Hypothalamus (tissue), 51 donors: Measurements from ENCODE around the gene EFCAB14.
A peak's percentile ranks its signal among the peaks of the same experiment; 100 is the strongest.
"Not testable (repeated sequence)": the region's sequence is repeated elsewhere in the genome, so short reads cannot be mapped to it uniquely, and the experiment has no call there.

Source experiments
- DNase-seq, 51 donors: peaks; one replicate each; lab custom pipeline; 2025; lab: John Stamatoyannopoulos, UW

EFCAB14 gene

DNA sequence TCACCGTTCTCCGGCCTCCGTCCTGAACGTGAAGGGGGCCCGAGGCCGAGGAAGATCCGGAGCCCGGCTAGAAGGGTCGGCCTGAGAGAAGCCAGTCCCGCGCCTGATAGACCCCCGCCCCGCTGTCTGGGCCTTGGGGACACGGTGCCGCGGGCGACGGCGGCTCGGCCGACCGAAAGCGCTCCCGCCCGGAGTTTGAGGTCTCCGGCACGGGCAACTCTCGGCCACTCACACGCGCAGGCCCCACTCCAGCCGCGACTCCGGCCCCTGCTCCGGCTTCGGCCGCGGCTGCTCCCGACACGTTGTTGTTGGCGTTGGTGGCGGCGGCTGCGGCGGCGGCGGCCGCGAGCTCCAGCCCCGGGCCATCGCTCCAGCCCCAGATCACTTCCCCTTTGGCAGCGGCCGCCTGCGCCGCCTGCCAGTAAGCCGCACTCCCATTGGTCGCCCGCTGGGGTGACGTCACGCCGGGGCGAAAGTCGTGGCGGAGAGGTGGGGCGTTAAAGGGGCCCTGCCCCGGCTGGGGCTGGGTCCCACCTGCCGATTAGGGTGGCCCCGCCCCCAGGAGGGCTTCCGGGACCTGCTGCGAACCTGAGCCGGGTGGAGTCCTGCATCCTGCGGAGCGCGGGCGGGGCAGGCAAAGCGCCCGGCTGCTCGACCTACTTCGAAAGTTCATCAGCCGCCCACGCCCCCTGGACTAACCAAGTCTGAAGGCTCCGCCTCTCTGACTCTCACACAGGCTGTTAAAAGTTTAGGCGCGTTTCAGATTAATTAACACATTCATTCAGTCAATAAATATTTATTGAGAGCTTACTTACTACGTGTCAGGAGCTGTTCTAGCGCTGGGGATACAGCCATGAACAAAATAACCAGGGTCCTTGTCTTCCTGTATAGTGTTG, at the start of gene EFCAB14:
EFCAB14 (minus strand) TSS at position 388 of the 896 bp plus-strand sequence. CDS start 1,027 bp downstream, outside the sequence.
- DNase-seq: peak; percentile 50 to 96 (median 90)

DNA sequence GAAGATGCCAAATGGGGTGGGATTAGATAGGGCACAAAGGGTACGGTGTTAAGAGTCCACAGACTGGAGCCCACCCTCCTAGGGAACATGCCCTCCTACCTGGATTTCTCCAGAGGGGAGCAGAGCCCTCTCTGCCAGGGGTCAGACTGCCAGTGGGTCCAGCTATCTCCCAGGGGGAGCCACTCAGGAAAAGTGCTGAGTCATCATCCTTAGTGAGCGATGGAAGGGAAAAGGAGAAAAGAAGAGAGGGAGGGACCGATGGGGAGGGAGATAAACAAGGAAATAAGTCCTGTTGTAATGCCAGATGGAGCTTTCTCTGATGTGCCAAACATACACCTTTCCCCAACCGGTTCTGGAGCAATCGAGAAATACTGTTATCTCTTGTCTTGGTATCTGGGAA, 49.5 kb upstream of the EFCAB14 start:
- no peak for DNase-seq

- DNase-seq: no peak
Observed at GRCh38 chr1:46767649-46768282, 48.9 kb upstream of the EFCAB14 start.

DNA sequence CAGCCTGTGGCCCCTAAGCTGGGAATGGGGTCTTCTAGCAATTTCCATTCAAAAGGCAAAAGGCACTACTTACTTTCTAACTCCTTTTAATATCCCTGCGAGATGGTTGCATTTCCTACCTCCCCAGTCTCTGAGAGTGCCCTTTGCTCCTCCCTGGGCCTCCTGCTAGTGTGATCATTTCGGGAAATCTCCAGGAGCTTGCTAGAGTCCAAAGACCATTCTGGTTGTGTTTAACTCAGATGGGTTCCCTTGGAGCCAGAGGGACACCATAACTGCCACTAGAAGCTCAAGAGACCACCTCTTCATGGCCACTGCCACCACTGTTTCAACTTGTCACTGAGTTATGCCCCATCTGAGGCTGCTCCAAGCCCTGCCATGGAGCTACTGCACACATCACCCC, 45.5 kb upstream of the EFCAB14 start:
- no peak for DNase-seq

DNA sequence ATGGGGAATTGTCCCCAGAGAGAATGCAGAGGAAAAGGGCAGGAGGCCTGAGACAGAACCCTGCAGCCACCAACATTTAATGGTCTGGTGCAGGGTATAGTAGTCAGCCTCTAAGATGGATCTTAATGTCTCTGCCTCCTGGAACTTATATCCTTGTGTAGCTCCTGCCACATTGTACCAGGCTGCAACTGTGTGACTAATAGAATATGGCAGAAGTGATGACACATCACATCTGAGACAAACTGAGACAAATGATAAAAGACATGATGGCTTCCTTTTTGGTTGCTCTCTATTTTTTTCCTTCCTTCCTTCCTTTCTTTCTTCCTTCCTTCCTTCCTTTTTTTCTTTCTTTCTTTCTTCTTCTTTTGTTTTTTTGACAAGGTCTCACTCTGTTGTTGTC, 42.8 kb upstream of the EFCAB14 start:
- no peak for DNase-seq

GRCh38 chr1:46760558-46761166, 41.7 kb upstream of the EFCAB14 start:
- no peak for DNase-seq

GRCh38 chr1:46757956-46758528, 39.1 kb upstream of the EFCAB14 start:
- DNase-seq: no peak

DNA sequence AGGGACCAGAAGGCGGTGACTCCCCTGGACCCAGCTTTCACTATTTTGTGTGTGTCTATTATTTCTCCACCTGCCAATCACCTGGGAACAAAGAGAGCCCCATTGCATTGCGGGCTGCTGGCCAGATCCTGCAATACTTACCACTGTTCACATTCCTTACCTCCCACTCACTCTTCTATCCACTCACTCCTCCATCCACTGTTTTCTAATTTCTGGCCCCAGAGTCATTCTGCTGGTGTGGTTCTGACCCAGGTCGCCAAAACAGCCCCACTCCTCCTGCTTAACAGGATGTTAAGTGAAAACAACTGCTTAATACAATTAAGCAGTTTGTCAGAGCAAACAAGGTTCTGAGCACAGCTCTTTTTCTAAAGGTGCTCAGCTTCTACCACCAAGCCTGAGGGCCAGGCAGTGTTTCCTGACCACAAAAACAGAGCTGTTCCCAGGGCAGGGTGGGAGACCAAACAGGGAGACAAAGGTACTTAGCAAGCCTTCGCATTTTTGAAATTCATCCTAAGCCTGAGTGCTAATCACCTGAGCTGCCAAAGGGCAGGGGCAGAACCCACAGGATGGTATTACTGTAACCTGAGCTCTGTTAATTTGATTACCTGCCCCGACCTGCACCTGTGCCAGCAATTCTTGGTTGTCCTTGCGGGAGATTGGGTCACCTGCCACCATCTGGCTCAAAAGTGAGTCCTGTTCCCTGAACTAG, 38.5 kb upstream of the EFCAB14 start:
- DNase-seq: no peak

DNA sequence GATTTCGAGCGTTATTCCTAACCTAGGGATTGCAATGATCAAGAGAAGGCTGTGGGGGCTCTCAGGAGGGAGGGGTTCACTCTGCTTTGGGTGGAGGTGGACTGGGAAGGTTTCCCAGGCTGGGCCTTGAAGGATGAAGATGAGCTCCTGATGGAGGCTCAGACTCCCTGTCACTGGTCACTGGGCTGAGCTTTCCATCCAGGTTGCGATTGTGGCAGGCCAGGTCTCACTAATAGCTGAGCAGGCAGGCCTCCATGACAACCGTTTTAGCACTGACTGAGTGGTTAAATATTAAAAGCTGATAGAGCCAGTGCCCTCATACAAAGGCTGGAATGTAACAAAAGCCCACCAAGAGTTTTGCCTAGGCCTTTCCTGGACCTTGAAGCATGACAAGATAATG, 36.2 kb upstream of the EFCAB14 start:
- DNase-seq: no peak

DNA sequence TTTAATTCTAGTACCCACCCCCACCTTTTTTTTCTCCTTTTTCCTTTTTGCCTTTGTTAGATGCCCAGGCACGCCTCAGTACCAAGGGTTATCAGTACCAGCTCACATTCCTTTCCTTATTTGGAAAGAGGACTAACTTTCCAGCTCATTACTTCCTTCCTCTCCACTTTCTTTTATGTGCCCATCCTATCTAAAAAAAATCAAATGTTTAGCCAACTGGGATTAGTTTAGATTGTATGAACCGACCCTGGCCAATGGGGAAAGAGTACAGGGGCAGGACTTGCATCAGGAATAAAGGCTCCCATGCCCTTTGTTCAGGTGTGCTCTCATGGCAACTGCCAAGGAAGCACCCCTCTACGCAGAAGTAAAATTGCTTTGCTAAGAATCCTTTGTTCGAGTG, 35.8 kb upstream of the EFCAB14 start:
- DNase-seq: not testable (repeated sequence)

GRCh38 chr1:46753985-46754384, 35.1 kb upstream of the EFCAB14 start:
- DNase-seq: no peak

GRCh38 chr1:46749921-46750404, 31.0 kb upstream of the EFCAB14 start:
- no peak for DNase-seq

- no peak for DNase-seq
Observed at GRCh38 chr1:46749404-46749803, 30.5 kb upstream of the EFCAB14 start.

DNA sequence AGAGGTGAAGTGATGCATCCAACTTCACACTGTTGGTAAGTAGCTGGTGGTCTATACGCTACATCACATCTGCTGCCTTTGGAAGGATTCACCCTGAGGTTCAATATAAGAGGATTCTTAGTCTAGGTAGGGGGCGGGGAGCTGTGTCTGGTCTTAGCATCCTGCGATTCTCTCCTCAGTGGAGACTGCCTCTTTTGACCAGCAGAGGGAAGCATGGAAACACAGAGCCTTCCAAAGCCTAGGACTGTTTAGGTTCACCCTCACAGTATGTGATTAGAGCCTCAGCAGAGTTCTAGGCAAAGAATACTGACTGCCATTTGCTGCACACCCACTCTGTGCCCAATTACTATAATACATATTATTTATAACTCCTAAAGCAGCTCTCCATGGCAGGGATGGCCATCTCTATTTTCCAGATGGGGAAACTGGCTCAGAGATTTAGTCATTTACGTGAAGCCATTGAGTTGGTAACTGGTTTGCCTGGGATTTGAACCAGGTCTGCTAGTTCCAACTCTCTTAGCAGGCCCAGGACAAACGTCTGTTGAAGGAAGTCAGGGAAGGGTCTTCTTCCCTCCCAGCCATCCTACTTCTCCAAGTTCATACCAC, 28.9 kb upstream of the EFCAB14 start:
- peak in 11 of 51 donors; percentile 1 to 19 (median 4) for DNase-seq

GRCh38 chr1:46742069-46742468, 23.2 kb upstream of the EFCAB14 start:
- DNase-seq: no peak

DNA sequence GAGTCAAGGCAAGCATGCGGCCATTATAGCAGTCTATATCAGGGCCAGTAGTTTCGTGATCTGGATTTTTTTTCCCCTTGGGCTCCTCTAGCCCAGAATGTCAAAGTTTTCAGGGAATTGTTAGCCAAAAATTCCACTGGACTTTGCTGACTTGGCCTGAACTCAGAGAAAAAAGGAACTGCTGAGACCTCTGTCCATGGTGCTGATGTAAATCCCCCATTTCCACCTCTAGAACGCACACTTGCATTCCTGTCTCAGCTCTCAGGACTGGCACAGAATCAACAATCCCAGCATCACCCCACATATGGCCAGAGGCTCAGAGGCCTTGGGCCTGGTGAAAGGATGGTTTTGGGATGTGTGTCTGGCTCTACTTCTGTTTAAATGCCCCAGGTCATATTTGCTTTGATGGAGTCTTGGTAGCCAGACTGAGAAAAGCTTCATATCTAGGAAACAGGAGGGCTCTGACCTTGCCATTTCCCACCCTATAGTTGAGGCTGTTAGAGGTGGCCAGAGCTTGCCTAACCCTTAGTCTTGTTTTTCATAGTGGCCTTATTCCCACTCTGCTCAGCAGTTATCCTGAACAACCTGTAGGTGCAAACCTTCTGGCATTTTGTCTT, 16.9 kb upstream of the EFCAB14 start:
- DNase-seq: peak in 2 of 51 donors; percentile 0 to 3

DNA sequence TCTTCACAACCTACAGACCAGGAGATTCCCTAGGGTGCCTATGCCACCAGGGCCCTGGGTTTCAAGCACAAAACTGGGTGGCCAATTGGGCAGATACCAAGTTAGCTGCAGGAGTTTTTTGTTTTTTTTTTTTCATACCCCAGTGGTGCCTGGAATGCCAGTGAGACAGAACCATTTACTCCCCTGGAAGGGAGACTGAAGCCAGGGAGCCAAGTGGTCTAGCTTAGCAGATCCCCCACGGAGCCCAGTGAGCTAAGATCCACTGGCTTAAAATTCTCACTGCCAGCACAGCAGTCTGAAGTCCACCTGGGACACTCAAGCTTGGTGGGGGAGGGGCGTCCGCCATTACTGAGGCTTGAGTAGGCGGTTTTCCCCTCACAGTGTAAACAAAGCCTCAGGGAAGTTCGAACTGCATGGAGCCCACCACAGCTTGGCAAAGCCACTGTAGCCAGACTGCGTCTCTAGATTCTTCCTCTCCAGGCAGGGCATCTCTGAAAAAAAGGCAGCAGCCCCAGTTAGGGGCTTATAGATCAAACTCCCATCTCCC, 9.5 kb upstream of the EFCAB14 start:
- not testable (repeated sequence) for DNase-seq

- no peak for DNase-seq
Observed at GRCh38 chr1:46725736-46726108, 6.8 kb upstream of the EFCAB14 start.
